Smooth muscle cell (in vitro differentiated cells): ENCODE data around the gene OLIG1. TPM values are rescaled to one million over a fixed set of nuclear protein-coding genes. Genes with fewer than 3 reads are reported as not detected.

ENCODE experiments used
- DNase-seq: peaks from one replicate; lab custom pipeline; 2025; ENCODE audit not compliant: unreplicated experiment; lab: John Stamatoyannopoulos, UW
- H2AFZ ChIP-seq: fragments of 200-600 bp; sonication (generic); 2 replicates; pipeline ENCODE4 v1.6.0; 2016; ENCODE audit warnings: antibody characterized with exemption, low read depth, mild to moderate bottlenecking
- H3F3A ChIP-seq: fragments of 200-600 bp; sonication (generic); 2 replicates; pipeline ENCODE4 v1.6.0; 2017; ENCODE audit warnings: antibody characterized with exemption, low read depth
- H3K27ac ChIP-seq: fragments of 200-600 bp; sonication (generic); 2 replicates; pipeline ENCODE4 v1.5.1; 2016; ENCODE audit warnings: low read depth, mild to moderate bottlenecking
- H3K27me3 ChIP-seq: fragments of 200-600 bp; sonication (generic); 2 replicates; pipeline ENCODE4 v1.6.1; 2016; ENCODE audit warnings: low read depth, mild to moderate bottlenecking
- H3K36me3 ChIP-seq: fragments of 200-600 bp; sonication (generic); 2 replicates; pipeline ENCODE4 v1.5.1; 2016; ENCODE audit warnings: low read depth
- H3K4me1 ChIP-seq: fragments of 200-600 bp; sonication (generic); 2 replicates; pipeline ENCODE4 v1.5.1; 2016; ENCODE audit warnings: low read depth
- H3K4me2 ChIP-seq: fragments of 200-600 bp; sonication (generic); 2 replicates; pipeline ENCODE4 v1.6.0; 2016; ENCODE audit warnings: mild to moderate bottlenecking
- H3K4me3 ChIP-seq: fragments of 200-600 bp; sonication (generic); 2 replicates; pipeline ENCODE4 v1.5.1; 2016; ENCODE audit warnings: mild to moderate bottlenecking
- H3K79me2 ChIP-seq: fragments of 200-600 bp; sonication (generic); 2 replicates; pipeline ENCODE4 v1.6.0; 2016; ENCODE audit warnings: low read depth, mild to moderate bottlenecking
- H3K9ac ChIP-seq: fragments of 200-600 bp; sonication (generic); 2 replicates; pipeline ENCODE4 v1.6.0; 2016; ENCODE audit warnings: low read depth
- H3K9me3 ChIP-seq: fragments of 200-600 bp; sonication (generic); replicated peaks from 2 replicates; pipeline ENCODE4 v1.5.1; 2016; ENCODE audit warnings: low read depth
- H4K20me1 ChIP-seq: fragments of 200-600 bp; sonication (generic); 2 replicates; pipeline ENCODE4 v1.6.0; 2016; ENCODE audit warnings: low read depth
- WGBS: methylation state at CpG from one replicate; pipeline ENCODE4 v1.1.7; 2016; ENCODE audit warnings: low lambda C conversion rate; 5-methylcytosine and 5-hydroxymethylcytosine counted together
- polyA plus RNA-seq: library from polyadenylated mRNA; unstranded; fragments of >200 nt; fragmentation: Nextera tagmentation; extraction: Ambion mirVana; gene quantifications from 2 replicates; pipeline ENCODE4 v1.2.1, GENCODE V29; 2016
- total RNA-seq: library from RNA; depleted of rRNA; stranded (reverse); fragments of >200 nt; gene quantifications from 2 replicates; pipeline ENCODE4 v1.2.3, GENCODE V29; 2014
- TF ChIP-seq, protein P1 (sequence below): fragments of 200-600 bp; sonication (generic); IDR thresholded peaks from 2 replicates; pipeline ENCODE4 v1.5.1; 2017; ENCODE audit warnings: borderline replicate concordance, mild to moderate bottlenecking, antibody characterized with exemption; ENCODE audit not compliant: insufficient read depth, poor library complexity, severe bottlenecking

Gene OLIG1
- total and polyA plus RNA-seq, 2 experiments from 2014 or later, result not detected

DNA sequence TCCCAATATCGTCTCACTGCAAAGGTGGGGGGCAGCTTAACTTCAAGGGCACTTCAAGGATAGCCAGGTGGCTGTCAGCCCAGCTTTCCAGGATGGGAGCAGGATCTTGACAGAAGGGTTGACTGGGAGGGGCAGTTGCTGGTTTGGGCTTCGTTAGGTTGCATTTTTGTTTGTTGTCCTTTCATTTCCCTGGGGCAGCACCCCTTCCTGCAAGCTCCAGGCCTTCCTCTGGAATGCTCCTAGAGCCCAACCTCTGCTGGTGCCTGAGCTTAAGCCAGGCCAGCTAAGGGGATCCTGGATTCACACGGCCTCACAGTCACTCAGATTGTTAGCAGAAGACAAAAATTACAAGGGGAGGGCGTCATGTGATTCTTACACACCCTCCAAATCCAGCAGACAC lies 48.3 kb upstream of the OLIG1 start:
- TF ChIP-seq, protein P1, sequence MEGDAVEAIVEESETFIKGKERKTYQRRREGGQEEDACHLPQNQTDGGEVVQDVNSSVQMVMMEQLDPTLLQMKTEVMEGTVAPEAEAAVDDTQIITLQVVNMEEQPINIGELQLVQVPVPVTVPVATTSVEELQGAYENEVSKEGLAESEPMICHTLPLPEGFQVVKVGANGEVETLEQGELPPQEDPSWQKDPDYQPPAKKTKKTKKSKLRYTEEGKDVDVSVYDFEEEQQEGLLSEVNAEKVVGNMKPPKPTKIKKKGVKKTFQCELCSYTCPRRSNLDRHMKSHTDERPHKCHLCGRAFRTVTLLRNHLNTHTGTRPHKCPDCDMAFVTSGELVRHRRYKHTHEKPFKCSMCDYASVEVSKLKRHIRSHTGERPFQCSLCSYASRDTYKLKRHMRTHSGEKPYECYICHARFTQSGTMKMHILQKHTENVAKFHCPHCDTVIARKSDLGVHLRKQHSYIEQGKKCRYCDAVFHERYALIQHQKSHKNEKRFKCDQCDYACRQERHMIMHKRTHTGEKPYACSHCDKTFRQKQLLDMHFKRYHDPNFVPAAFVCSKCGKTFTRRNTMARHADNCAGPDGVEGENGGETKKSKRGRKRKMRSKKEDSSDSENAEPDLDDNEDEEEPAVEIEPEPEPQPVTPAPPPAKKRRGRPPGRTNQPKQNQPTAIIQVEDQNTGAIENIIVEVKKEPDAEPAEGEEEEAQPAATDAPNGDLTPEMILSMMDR, result no peak
- H3F3A ChIP-seq, result no peaks in the 10 kb centered on the region
- no peak overlapping the region for H3K4me2 ChIP-seq
- peaks cover 27% of the 10 kb centered on the region for H3K4me1 ChIP-seq
- H3K9me3 ChIP-seq, result no peaks in the 10 kb centered on the region
- no peaks in the 10 kb centered on the region for H3K36me3 ChIP-seq
- no peak overlapping the region for H3K27ac ChIP-seq
- H3K4me3 ChIP-seq, result no peak overlapping the region
- no peaks in the 10 kb centered on the region for H3K79me2 ChIP-seq
- DNase-seq, result no peak
- no peaks in the 10 kb centered on the region for H4K20me1 ChIP-seq
- 48% methylated on average over 4 of the region's 4 CpGs for WGBS
- no peak overlapping the region for H2AFZ ChIP-seq
- H3K9ac ChIP-seq, result no peak overlapping the region
- peaks cover 100% of the 10 kb centered on the region for H3K27me3 ChIP-seq

GRCh38 chr21:33022489-33022827 lies 47.5 kb upstream of the OLIG1 start:
- no peaks in the 10 kb centered on the region for H3F3A ChIP-seq
- no peak overlapping the region for H3K27ac ChIP-seq
- no peaks in the 10 kb centered on the region for H4K20me1 ChIP-seq
- H3K27me3 ChIP-seq, result peaks cover 100% of the 10 kb centered on the region
- no peaks in the 10 kb centered on the region for H3K79me2 ChIP-seq
- TF ChIP-seq, protein P1, result no peak
- peaks cover 27% of the 10 kb centered on the region for H3K4me1 ChIP-seq
- no peak for DNase-seq
- H3K4me3 ChIP-seq, result no peak overlapping the region
- H3K9ac ChIP-seq, result no peak overlapping the region
- no peak overlapping the region for H3K4me2 ChIP-seq
- WGBS, result 33% methylated on average over 17 of the region's 17 CpGs
- no peak overlapping the region for H2AFZ ChIP-seq
- no peaks in the 10 kb centered on the region for H3K36me3 ChIP-seq
- no peaks in the 10 kb centered on the region for H3K9me3 ChIP-seq

GRCh38 chr21:33022828-33023573 lies 46.9 kb upstream of the OLIG1 start:
- H3K79me2 ChIP-seq, result no peaks in the 10 kb centered on the region
- no peaks in the 10 kb centered on the region for H3K36me3 ChIP-seq
- no peak overlapping the region for H2AFZ ChIP-seq
- DNase-seq, result no peak
- peaks cover 27% of the 10 kb centered on the region for H3K4me1 ChIP-seq
- TF ChIP-seq, protein P1, result no peak
- H3K27me3 ChIP-seq, result peaks cover 100% of the 10 kb centered on the region
- no peak overlapping the region for H3K4me3 ChIP-seq
- H3K9me3 ChIP-seq, result no peaks in the 10 kb centered on the region
- WGBS, result 4% methylated on average over 52 of the region's 52 CpGs
- H3K4me2 ChIP-seq, result no peak overlapping the region
- no peak overlapping the region for H3K9ac ChIP-seq
- no peaks in the 10 kb centered on the region for H4K20me1 ChIP-seq
- H3K27ac ChIP-seq, result no peak overlapping the region
- H3F3A ChIP-seq, result no peaks in the 10 kb centered on the region

- H3K4me1 ChIP-seq, result peaks cover 27% of the 10 kb centered on the region
- TF ChIP-seq, protein P1, result no peak
- no peak overlapping the region for H3K27ac ChIP-seq
- H4K20me1 ChIP-seq, result no peaks in the 10 kb centered on the region
- H3K4me2 ChIP-seq, result no peak overlapping the region
- no peaks in the 10 kb centered on the region for H3K9me3 ChIP-seq
- H3K27me3 ChIP-seq, result peaks cover 100% of the 10 kb centered on the region
- no peaks in the 10 kb centered on the region for H3K36me3 ChIP-seq
- no peak overlapping the region for H3K4me3 ChIP-seq
- DNase-seq, result no peak
- H2AFZ ChIP-seq, result no peak overlapping the region
- H3K79me2 ChIP-seq, result no peaks in the 10 kb centered on the region
- H3F3A ChIP-seq, result no peaks in the 10 kb centered on the region
- H3K9ac ChIP-seq, result no peak overlapping the region
- WGBS, result 5% methylated on average over 49 of the region's 49 CpGs
These were observed 46.3 kb upstream of the OLIG1 start for GRCh38 chr21:33023574-33024200.
